HepG2 (cell line): Measurements from ENCODE around the gene VAMP8. TPM values are rescaled to one million over a fixed set of nuclear protein-coding genes. Genes with fewer than 3 reads are reported as not detected.

Experiments
- ATAC-seq: fragments of 200-7000 bp; cut with Tn5 transposase; 3 replicates; pipeline ENCODE4 v1.9.1; 2020; ENCODE audit warnings: mild to moderate bottlenecking, moderate library complexity
- BruUV-seq: library from RNA; stranded (reverse); fragments of 400-500 nt; replicated peaks from 2 replicates; lab custom pipeline; 2021; lab: Mats Ljungman, UMichigan
- CTCF ChIA-PET: fragments of 300-600 bp; formaldehyde crosslinking; extraction: SDS; loops from one replicate; lab custom pipeline; 2021; ENCODE audit warnings: low total read pairs, inconsistent platforms, low intra/inter-chr PET ratio; lab: Yijun Ruan, JAX
- POLR2A ChIA-PET: fragments of 350-600 bp; sonication (Branson Sonifier 250); formaldehyde crosslinking; loops from one replicate; lab custom pipeline; 2020; ENCODE audit warnings: antibody characterized with exemption, inconsistent platforms; lab: Yijun Ruan, JAX
- DNase-seq: peaks from one replicate; pipeline ENCODE4 v3.0.0-alpha.2; 2015; ENCODE audit warnings: low spot score
- FAIRE-seq: peaks from 3 replicates; lab custom pipeline; 2011; peaks lifted over from hg19 to GRCh38; lab: Jason Lieb, UNC
- H2AFZ ChIP-seq: one replicate; pipeline ENCODE4 v1.6.1; 2011; ENCODE audit warnings: low read length, inconsistent platforms
- H3K27ac ChIP-seq: fragments of 300-600 bp; 3 replicates; pipeline ENCODE4 v1.8.0; 2011; ENCODE audit warnings: mixed run types, mild to moderate bottlenecking, mixed read lengths, low read length, inconsistent platforms; ENCODE audit not compliant: insufficient read depth; ENCODE audit errors: extremely low read length
- H3K27me3 ChIP-seq, 2 experiments: fragments of 200-600 bp in 1 of 2; 2 replicates in 1 of 2; 3 replicates in 1 of 2; pipeline versions ENCODE4 v1.6.0 to v1.8.0; 2011; ENCODE audit warnings: low read length in 2 of 2, mild to moderate bottlenecking in 2 of 2, moderate library complexity in 2 of 2, inconsistent platforms in 1 of 2; ENCODE audit not compliant: insufficient read depth in 2 of 2, control insufficient read depth in 1 of 2
- H3K36me3 ChIP-seq, 2 experiments: fragments of 200-600 bp in 1 of 2; replicated peaks in 1 of 2; 2 replicates in 1 of 2; 3 replicates in 1 of 2; pipeline versions ENCODE4 v1.5.1 to v1.8.0; 2011; ENCODE audit warnings: low read length in 2 of 2, inconsistent platforms in 1 of 2; ENCODE audit not compliant: insufficient read depth in 2 of 2, control insufficient read depth in 1 of 2
- H3K4me1 ChIP-seq: 2 replicates; pipeline ENCODE4 v1.5.1; 2012; ENCODE audit warnings: low read length, inconsistent platforms; ENCODE audit not compliant: insufficient read depth
- H3K4me2 ChIP-seq: 2 replicates; pipeline ENCODE4 v1.6.0; 2011; ENCODE audit warnings: low read depth, low read length, inconsistent platforms
- H3K4me3 ChIP-seq, 3 experiments: fragments of 200-600 bp in 1 of 3; sonication (generic), shearing (Covaris generic) in 1 of 3; replicated peaks in 1 of 3; 2 replicates each; pipeline ENCODE4 v1.5.1; 2011 to 2016; ENCODE audit warnings: low read length in 3 of 3, inconsistent platforms in 2 of 3, low read depth in 2 of 3, mild to moderate bottlenecking in 2 of 3, control low read depth in 1 of 3, mixed read lengths in 1 of 3; ENCODE audit not compliant: insufficient read depth in 1 of 3
- H3K79me2 ChIP-seq: one replicate; pipeline ENCODE4 v1.6.1; 2011; ENCODE audit warnings: low read length, inconsistent platforms; ENCODE audit not compliant: insufficient read depth
- H3K9ac ChIP-seq: 2 replicates; pipeline ENCODE4 v1.6.0; 2011; ENCODE audit warnings: mild to moderate bottlenecking, low read depth, low read length, inconsistent platforms; ENCODE audit not compliant: insufficient read depth
- H3K9me3 ChIP-seq: 2 replicates; pipeline ENCODE4 v1.5.1; 2012; ENCODE audit warnings: mild to moderate bottlenecking, low read length
- H4K20me1 ChIP-seq: 2 replicates; pipeline ENCODE4 v1.6.0; 2011; ENCODE audit warnings: inconsistent platforms, mild to moderate bottlenecking, low read length, moderate library complexity; ENCODE audit not compliant: insufficient read depth
- GABPB1 ChIP-seq: IDR thresholded peaks from 2 replicates; pipeline ENCODE4 v1.6.1; 2016; ENCODE audit warnings: mild to moderate bottlenecking, missing genetic modification reagents, moderate library complexity, missing compliant biosample characterization
- HNRNPUL1 ChIP-seq: fragments of 200-400 bp; formaldehyde crosslinking; IDR thresholded peaks from 2 replicates; pipeline ENCODE4 v1.6.1; 2017; ENCODE audit warnings: low read depth, mild to moderate bottlenecking, low read length, moderate library complexity
- XBP1 ChIP-seq: sonication (generic); formaldehyde crosslinking; IDR thresholded peaks from 2 replicates; pipeline ENCODE4 v1.5.0; 2020; ENCODE audit warnings: missing genetic modification reagents
- ZNF207 ChIP-seq: fragments of 450-650 bp; IDR thresholded peaks from 2 replicates; pipeline ENCODE4 v1.6.1; 2016; ENCODE audit warnings: antibody characterized with exemption, borderline replicate concordance
- WGBS: methylation state at CpG from one replicate; pipeline ENCODE4 v1.1.6; 2017; ENCODE audit warnings: low lambda C conversion rate; 5-methylcytosine and 5-hydroxymethylcytosine counted together
- in situ Hi-C: cut with HindIII; loops from 2 replicates; pipeline ENCODE4 v1.10.0; 2017; ENCODE audit warnings: low pct_unique_long_range_greater_than_20kb; ENCODE audit not compliant: extremely low pct_ligation_motif_present
- intact Hi-C: fragments of 100-400 bp; cut with micrococcal nuclease; formaldehyde crosslinking; loops from one replicate; pipeline ENCODE4 v1.10.0; 2022; ENCODE audit not compliant: unreplicated experiment
- polyA plus RNA-seq, 8 experiments: library from polyadenylated mRNA; depleted of rRNA in 3 of 8; stranded (reverse) in 7 of 8; unstranded in 1 of 8; fragments of >200 nt; fragmentation: Illumina TruSeq in 4 of 8; extraction: Trizol in 4 of 8; gene quantifications; 2 replicates each; pipeline versions ENCODE4 v1.2.1 to v1.2.3, GENCODE V29; 2011 to 2016; ENCODE audit warnings: low read depth in 4 of 8, missing spikeins in 1 of 8, mixed read lengths in 1 of 8; ENCODE audit not compliant: insufficient read depth in 1 of 8
- total RNA-seq, 5 experiments: library from RNA; depleted of rRNA; stranded (reverse); fragments of >200 nt; fragmentation: Illumina TruSeq; extraction: Trizol; gene quantifications; 2 replicates each; pipeline ENCODE4 v1.2.3, GENCODE V29; 2016; ENCODE audit warnings: low read depth in 1 of 5
- TF ChIP-seq, protein P1 (sequence below): sonication (generic); formaldehyde crosslinking; IDR thresholded peaks from 2 replicates; pipeline ENCODE4 v1.5.0; 2020; ENCODE audit warnings: missing genetic modification reagents
- TF ChIP-seq, protein P2 (sequence below): sonication (generic); formaldehyde crosslinking; IDR thresholded peaks from 2 replicates; pipeline ENCODE4 v1.9.0; 2021; ENCODE audit warnings: missing genetic modification reagents, mild to moderate bottlenecking, borderline replicate concordance
- TF ChIP-seq, protein P3 (sequence below): sonication (generic); formaldehyde crosslinking; IDR thresholded peaks from 2 replicates; pipeline ENCODE4 v1.5.0; 2020; ENCODE audit warnings: mild to moderate bottlenecking, missing genetic modification reagents, moderate library complexity
- TF ChIP-seq, protein P4 (sequence below): sonication (generic); formaldehyde crosslinking; IDR thresholded peaks from 2 replicates; pipeline ENCODE4 v1.5.1; 2020; ENCODE audit warnings: mild to moderate bottlenecking, missing genetic modification reagents, borderline replicate concordance
- TF ChIP-seq, protein P5 (sequence below): sonication (generic); formaldehyde crosslinking; IDR thresholded peaks from 2 replicates; pipeline ENCODE4 v1.5.0; 2020; ENCODE audit warnings: missing genetic modification reagents

VAMP8 gene
- total and polyA plus RNA-seq, 2 of the 13 experiments (the other 11 are each of a cell fraction or from before 2014, with no cell fraction given): 83.3 to 157 TPM

DNA sequence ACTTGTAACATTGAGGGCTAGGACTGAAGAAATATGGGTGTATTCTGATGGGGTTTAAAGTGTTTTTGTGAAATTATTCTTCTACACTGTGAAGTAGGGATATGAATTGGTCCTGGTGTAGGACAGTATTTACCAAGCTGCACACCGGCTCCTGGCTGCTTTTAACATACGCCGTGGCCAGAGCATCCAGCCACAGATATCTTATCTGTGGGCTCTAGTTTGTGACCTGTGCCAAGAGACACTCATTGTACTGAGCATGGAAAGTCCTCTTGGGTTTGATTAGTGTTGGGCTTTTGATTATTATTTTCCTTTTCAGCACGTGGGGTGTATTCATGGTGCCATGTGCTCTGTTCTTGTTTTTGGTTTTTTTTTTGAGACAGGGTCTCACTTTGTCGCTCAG lies 46.6 kb downstream of the VAMP8 start:
- Histone ChIP-seq H3K27ac (no peak overlapping the region), H3K4me3 (no peak overlapping the region), H3K4me2 (no peak overlapping the region), H3K4me1 (peaks cover 27% of the 10 kb centered on the region), H3K36me3 (peaks cover 38 to 89% of the 10 kb centered on the region in 2 experiments), H3K79me2 (peaks cover 15% of the 10 kb centered on the region), H3K27me3 (no peaks in the 10 kb centered on the region), H4K20me1 (no peaks in the 10 kb centered on the region), H3K9me3 (no peaks in the 10 kb centered on the region), H2AFZ (no peak overlapping the region), H3K9ac (no peak overlapping the region)
- in situ Hi-C loops: no loop called here
- TF ChIP-seq HNRNPUL1 (no peak), XBP1 (CRISPR knock-in tag) (no peak), ZNF207 (no peak), GABPB1 (CRISPR knock-in tag) (no peak)
- TF ChIP-seq, protein P1, sequence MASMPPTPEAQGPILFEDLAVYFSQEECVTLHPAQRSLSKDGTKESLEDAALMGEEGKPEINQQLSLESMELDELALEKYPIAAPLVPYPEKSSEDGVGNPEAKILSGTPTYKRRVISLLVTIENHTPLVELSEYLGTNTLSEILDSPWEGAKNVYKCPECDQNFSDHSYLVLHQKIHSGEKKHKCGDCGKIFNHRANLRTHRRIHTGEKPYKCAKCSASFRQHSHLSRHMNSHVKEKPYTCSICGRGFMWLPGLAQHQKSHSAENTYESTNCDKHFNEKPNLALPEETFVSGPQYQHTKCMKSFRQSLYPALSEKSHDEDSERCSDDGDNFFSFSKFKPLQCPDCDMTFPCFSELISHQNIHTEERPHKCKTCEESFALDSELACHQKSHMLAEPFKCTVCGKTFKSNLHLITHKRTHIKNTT (CRISPR knock-in tag): no peak
- TF ChIP-seq, protein P2, sequence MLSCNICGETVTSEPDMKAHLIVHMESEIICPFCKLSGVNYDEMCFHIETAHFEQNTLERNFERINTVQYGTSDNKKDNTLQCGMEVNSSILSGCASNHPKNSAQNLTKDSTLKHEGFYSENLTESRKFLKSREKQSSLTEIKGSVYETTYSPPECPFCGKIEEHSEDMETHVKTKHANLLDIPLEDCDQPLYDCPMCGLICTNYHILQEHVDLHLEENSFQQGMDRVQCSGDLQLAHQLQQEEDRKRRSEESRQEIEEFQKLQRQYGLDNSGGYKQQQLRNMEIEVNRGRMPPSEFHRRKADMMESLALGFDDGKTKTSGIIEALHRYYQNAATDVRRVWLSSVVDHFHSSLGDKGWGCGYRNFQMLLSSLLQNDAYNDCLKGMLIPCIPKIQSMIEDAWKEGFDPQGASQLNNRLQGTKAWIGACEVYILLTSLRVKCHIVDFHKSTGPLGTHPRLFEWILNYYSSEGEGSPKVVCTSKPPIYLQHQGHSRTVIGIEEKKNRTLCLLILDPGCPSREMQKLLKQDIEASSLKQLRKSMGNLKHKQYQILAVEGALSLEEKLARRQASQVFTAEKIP (CRISPR knock-in tag): no peak
- TF ChIP-seq, protein P3, sequence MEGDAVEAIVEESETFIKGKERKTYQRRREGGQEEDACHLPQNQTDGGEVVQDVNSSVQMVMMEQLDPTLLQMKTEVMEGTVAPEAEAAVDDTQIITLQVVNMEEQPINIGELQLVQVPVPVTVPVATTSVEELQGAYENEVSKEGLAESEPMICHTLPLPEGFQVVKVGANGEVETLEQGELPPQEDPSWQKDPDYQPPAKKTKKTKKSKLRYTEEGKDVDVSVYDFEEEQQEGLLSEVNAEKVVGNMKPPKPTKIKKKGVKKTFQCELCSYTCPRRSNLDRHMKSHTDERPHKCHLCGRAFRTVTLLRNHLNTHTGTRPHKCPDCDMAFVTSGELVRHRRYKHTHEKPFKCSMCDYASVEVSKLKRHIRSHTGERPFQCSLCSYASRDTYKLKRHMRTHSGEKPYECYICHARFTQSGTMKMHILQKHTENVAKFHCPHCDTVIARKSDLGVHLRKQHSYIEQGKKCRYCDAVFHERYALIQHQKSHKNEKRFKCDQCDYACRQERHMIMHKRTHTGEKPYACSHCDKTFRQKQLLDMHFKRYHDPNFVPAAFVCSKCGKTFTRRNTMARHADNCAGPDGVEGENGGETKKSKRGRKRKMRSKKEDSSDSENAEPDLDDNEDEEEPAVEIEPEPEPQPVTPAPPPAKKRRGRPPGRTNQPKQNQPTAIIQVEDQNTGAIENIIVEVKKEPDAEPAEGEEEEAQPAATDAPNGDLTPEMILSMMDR (CRISPR knock-in tag): no peak
- TF ChIP-seq, protein P4, sequence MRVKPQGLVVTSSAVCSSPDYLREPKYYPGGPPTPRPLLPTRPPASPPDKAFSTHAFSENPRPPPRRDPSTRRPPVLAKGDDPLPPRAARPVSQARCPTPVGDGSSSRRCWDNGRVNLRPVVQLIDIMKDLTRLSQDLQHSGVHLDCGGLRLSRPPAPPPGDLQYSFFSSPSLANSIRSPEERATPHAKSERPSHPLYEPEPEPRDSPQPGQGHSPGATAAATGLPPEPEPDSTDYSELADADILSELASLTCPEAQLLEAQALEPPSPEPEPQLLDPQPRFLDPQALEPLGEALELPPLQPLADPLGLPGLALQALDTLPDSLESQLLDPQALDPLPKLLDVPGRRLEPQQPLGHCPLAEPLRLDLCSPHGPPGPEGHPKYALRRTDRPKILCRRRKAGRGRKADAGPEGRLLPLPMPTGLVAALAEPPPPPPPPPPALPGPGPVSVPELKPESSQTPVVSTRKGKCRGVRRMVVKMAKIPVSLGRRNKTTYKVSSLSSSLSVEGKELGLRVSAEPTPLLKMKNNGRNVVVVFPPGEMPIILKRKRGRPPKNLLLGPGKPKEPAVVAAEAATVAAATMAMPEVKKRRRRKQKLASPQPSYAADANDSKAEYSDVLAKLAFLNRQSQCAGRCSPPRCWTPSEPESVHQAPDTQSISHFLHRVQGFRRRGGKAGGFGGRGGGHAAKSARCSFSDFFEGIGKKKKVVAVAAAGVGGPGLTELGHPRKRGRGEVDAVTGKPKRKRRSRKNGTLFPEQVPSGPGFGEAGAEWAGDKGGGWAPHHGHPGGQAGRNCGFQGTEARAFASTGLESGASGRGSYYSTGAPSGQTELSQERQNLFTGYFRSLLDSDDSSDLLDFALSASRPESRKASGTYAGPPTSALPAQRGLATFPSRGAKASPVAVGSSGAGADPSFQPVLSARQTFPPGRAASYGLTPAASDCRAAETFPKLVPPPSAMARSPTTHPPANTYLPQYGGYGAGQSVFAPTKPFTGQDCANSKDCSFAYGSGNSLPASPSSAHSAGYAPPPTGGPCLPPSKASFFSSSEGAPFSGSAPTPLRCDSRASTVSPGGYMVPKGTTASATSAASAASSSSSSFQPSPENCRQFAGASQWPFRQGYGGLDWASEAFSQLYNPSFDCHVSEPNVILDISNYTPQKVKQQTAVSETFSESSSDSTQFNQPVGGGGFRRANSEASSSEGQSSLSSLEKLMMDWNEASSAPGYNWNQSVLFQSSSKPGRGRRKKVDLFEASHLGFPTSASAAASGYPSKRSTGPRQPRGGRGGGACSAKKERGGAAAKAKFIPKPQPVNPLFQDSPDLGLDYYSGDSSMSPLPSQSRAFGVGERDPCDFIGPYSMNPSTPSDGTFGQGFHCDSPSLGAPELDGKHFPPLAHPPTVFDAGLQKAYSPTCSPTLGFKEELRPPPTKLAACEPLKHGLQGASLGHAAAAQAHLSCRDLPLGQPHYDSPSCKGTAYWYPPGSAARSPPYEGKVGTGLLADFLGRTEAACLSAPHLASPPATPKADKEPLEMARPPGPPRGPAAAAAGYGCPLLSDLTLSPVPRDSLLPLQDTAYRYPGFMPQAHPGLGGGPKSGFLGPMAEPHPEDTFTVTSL (CRISPR knock-in tag): no peak
- TF ChIP-seq, protein P5, sequence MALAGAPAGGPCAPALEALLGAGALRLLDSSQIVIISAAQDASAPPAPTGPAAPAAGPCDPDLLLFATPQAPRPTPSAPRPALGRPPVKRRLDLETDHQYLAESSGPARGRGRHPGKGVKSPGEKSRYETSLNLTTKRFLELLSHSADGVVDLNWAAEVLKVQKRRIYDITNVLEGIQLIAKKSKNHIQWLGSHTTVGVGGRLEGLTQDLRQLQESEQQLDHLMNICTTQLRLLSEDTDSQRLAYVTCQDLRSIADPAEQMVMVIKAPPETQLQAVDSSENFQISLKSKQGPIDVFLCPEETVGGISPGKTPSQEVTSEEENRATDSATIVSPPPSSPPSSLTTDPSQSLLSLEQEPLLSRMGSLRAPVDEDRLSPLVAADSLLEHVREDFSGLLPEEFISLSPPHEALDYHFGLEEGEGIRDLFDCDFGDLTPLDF: no peak
- no TSS peak for BruUV-seq
- ATAC-seq (no peak), DNase-seq (no peak), FAIRE-seq (no peak)
- intact Hi-C loops: no loop called here
- ChIA-PET POLR2A (no interaction called here), CTCF (no interaction called here)
- WGBS: 97% methylated on average over 5 of the region's 5 CpGs
